ENCODE measurements around the gene SDSL. TPM values are rescaled to one million over a fixed set of nuclear protein-coding genes. Genes with fewer than 3 reads are reported as not detected.
A peak's percentile ranks its signal among the peaks of the same experiment; 100 is the strongest.

The SDSL gene
- total and polyA plus RNA-seq, 7 donors, result 0.82 to 33.0 (median 1.9) TPM

DNA sequence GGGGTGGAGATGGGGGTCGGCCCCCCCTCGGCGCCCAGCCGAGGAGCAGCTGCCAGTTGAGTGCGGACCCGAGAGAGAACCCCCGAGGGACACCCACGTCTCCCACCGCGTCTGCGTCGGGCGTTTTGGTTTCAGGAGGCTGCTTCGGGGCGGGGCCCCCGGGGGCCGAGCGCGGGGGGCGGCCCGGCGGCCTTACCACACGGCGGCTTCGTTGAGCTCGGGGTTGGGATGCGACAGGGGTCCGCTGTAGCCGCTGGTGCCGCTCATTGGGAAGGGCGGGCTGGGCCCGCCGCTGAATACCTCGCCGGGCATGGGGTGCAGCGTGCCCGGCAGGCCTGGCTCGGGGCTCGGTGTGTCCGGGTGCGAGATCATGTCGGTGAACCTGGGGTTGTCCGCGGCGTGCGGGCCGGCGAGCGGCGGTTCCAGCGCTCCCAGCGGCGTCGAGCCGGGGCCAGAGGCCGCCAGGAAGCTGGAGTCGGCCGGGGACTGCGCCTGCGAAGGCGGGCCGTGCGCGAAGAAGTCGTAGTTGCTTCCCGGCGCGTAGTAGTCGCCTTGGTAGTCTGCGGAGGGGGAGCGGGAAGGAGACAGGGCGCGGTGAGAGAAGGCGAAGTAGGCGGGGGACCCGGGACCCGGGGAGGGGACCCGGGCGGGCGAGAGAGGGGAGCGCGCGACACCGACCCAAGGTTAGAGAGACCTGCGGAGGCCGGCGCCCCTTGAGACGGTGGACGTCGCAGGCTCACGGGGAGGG is 41.0 kb downstream of the SDSL start:
- DNase-seq, result no peak
- intact Hi-C loops (cut with DNase I), result loop anchor here (2.0 kb wide), 1 partner anchor 450 kb away; no protein-coding TSS in a partner anchor
- Histone ChIP-seq H3K27me3 (peaks cover 54 to 99% (median 60%) of the 10 kb centered on the region in 3 donors), H3K27ac (no peak overlapping the region), H3K4me1 (peaks cover 0 to 55% (median 46%) of the 10 kb centered on the region in 4 donors), H3K4me3 (peak overlapping the region in 3 of 4 donors; percentile 16 to 36 (median 30)), H3K36me3 (no peaks in the 10 kb centered on the region), H3K9me3 (no peaks in the 10 kb centered on the region)
- TF ChIP-seq POLR2A (IDR thresholded peaks at IDR 0.05), result no peak
- 3 to 9% methylated on average over 91 of the region's 91 CpGs for WGBS, 2 donors

DNA sequence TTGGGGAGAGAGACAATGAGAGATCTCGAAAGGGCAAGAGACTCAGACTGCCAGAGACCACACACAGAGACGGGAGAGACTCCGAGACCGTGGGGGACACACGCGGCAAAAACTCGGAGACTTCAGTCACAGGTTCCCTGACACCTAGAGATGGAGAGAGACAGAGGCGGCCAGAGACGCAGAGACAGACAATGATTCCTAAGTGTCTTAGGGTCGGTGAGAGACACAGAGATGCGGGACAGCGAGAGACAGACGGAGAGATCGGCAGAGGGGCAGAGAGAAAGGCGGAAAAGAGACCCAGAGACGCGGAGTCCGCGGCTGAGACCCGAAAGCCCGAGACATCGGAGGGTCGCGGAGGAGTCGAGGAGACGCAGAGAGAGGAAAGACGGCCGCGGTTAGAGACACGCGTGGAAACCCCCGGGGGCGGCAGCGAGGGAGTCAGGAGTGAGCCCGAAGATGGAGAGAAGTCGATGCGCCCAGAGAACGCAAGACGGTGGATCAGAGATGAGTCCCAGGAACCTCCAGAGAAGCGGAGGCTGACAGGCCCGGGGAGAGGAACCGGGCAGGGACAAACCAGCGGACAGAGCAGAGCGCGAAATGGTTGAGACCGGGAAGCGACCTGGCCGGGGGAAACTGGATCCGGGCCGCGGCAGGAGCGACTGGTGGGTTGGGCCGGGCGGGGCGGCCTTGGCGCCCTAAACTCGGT is 41.7 kb downstream of the SDSL start:
- H3K36me3 ChIP-seq, result no peaks in the 10 kb centered on the region
- no peak for DNase-seq
- intact Hi-C loops (cut with DNase I), result loop anchor here (2.0 kb wide), 1 partner anchor 449 kb away; no protein-coding TSS in a partner anchor
- no peak for TF ChIP-seq EP300 (IDR thresholded peaks at IDR 0.05)
- TF ChIP-seq, protein P1, sequence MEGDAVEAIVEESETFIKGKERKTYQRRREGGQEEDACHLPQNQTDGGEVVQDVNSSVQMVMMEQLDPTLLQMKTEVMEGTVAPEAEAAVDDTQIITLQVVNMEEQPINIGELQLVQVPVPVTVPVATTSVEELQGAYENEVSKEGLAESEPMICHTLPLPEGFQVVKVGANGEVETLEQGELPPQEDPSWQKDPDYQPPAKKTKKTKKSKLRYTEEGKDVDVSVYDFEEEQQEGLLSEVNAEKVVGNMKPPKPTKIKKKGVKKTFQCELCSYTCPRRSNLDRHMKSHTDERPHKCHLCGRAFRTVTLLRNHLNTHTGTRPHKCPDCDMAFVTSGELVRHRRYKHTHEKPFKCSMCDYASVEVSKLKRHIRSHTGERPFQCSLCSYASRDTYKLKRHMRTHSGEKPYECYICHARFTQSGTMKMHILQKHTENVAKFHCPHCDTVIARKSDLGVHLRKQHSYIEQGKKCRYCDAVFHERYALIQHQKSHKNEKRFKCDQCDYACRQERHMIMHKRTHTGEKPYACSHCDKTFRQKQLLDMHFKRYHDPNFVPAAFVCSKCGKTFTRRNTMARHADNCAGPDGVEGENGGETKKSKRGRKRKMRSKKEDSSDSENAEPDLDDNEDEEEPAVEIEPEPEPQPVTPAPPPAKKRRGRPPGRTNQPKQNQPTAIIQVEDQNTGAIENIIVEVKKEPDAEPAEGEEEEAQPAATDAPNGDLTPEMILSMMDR (IDR thresholded peaks at IDR 0.05), result no peak
- TF ChIP-seq POLR2A (IDR thresholded peaks at IDR 0.05), result no peak
- TF ChIP-seq POLR2AphosphoS5 (IDR thresholded peaks at IDR 0.05), result no peak
- peak overlapping the region in 3 of 4 donors; percentile 7 to 28 (median 16) for H3K4me3 ChIP-seq
- peaks cover 0 to 57% (median 46%) of the 10 kb centered on the region in 4 donors for H3K4me1 ChIP-seq
- H3K27ac ChIP-seq, result no peak overlapping the region
- 3 to 11% methylated on average over 57 of the region's 57 CpGs for WGBS, 2 donors
- no peaks in the 10 kb centered on the region for H3K9me3 ChIP-seq
- H3K27me3 ChIP-seq, result peaks cover 57 to 99% (median 68%) of the 10 kb centered on the region in 3 donors

DNA sequence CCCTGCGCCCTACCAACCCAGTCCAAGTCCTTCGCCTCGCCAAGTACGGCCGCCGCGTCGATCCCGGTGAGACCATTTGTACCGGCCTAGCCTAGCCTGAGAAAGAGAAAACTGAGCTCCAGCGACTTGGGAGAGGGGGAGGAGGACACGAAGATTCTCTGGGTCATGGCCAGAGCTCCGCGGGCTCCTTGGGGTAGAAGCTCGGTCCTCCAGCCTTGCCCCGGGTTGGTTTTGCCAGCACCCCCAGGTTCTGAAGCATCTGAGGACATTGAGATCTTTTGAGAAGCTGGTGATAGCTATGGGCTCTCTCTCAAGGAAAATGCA is 42.2 kb downstream of the SDSL start:
- no peaks in the 10 kb centered on the region for H3K36me3 ChIP-seq
- TF ChIP-seq POLR2A (IDR thresholded peaks at IDR 0.05) (no peak), POLR2AphosphoS5 (IDR thresholded peaks at IDR 0.05) (no peak), EP300 (IDR thresholded peaks at IDR 0.05) (no peak)
- TF ChIP-seq, protein P1 (IDR thresholded peaks at IDR 0.05), result no peak
- 3 to 9% methylated on average over 16 of the region's 16 CpGs for WGBS, 2 donors
- intact Hi-C loops (cut with DNase I), result no loop called here
- DNase-seq, result no peak
- no peak overlapping the region for H3K27ac ChIP-seq
- peak overlapping the region in 2 of 4 donors; percentile 7 to 28 for H3K4me3 ChIP-seq
- no peaks in the 10 kb centered on the region for H3K9me3 ChIP-seq
- peaks cover 0 to 57% (median 46%) of the 10 kb centered on the region in 4 donors for H3K4me1 ChIP-seq
- H3K27me3 ChIP-seq, result peaks cover 57 to 99% (median 73%) of the 10 kb centered on the region in 3 donors

DNA sequence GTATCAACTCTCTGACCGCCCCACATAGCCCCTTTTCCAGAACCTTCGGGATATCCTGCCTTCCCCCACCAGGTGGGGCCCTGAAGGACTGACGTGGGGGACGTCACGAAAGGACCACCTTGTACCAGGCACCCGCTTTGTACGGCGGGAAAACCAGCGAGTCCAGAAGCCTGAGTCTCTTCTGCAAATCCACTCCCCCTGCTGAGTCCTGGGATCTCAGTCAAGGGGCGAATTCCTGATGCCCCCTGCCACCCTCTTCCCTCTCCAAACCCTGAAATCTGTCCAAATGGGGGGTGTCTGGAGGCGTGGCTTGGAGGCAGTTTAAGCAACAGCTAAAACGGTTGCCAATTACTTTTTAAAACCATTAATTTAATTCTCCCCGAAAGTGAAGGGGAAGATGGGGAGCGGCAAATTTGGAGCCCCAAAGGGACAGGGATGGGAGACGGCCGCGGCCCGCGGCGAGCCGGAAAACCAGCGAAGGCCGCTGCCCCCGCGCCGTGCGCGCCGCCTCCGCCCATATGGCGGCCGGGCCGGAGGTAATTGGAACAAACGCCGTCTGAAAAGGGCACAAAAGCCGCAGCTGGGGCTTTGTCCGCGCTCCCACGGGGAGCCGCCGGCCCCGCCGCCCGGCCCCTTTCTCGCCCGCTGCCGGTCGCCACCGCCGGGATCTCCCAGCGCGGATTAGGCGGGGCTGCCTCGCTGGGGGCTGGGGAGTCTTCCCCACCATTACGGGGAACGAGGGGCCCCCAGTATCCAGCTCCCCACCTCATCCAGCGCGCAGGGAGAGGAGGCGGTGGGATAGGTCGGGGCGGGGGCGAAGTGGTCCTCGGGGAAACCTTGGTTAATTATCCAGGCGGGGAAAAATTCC is 42.9 kb downstream of the SDSL start:
- no peak overlapping the region for H3K4me3 ChIP-seq
- intact Hi-C loops (cut with DNase I), result no loop called here
- peaks cover 0 to 57% (median 46%) of the 10 kb centered on the region in 4 donors for H3K4me1 ChIP-seq

DNA sequence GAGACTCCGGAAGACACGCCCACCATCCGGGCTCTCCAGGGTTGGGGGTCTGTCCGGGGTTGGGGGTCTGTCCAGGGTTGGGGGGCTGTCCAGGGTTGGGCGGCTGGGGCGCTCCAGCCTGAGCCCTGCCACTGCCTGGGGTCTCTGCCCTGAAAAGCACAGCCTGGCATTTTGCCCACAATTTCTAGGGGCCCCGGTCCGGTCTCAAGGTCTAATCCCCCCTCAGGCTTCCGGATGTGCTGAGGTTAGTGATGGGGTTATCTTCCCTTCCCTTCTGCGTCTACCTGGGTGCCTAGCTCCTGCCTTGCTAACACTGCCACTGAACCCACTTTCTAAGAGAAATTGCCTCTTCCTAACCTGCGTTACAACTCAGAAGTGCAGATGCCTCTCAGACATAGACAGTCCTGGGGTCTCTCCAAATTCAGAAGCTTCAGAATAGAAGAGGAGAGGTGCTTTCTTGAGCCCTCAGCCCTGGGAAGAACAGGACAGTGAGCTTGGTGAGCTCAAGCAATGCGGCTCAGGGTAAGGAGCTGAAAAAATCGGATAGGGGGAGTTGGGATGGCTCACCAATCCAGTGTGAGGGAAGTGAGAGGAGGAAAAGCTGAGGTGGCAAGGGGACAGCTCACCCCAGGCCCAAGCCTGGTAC is 43.8 kb downstream of the SDSL start:
- H3K4me3 ChIP-seq, result no peak overlapping the region
- intact Hi-C loops (cut with DNase I), result no loop called here
- WGBS, 2 donors, result 3 to 8% methylated on average over 13 of the region's 13 CpGs
- no peak overlapping the region for H3K27ac ChIP-seq
- no peaks in the 10 kb centered on the region for H3K9me3 ChIP-seq
- no peak for DNase-seq
- H3K36me3 ChIP-seq, result no peaks in the 10 kb centered on the region
- peaks cover 0 to 57% (median 46%) of the 10 kb centered on the region in 4 donors for H3K4me1 ChIP-seq
- TF ChIP-seq, protein P1 (IDR thresholded peaks at IDR 0.05), result no peak
- TF ChIP-seq POLR2A (IDR thresholded peaks at IDR 0.05) (no peak), EP300 (IDR thresholded peaks at IDR 0.05) (no peak), POLR2AphosphoS5 (IDR thresholded peaks at IDR 0.05) (no peak)
- H3K27me3 ChIP-seq, result peaks cover 61 to 100% (median 86%) of the 10 kb centered on the region in 3 donors

More for the DNA sequence above, 42.9 kb downstream of the SDSL start:
- Histone ChIP-seq H3K27ac (no peak overlapping the region), H3K27me3 (peaks cover 57 to 100% (median 77%) of the 10 kb centered on the region in 3 donors), H3K36me3 (no peaks in the 10 kb centered on the region), H3K9me3 (no peaks in the 10 kb centered on the region)
- TF ChIP-seq EP300 (IDR thresholded peaks at IDR 0.05), result no peak
- no peak for DNase-seq
- WGBS, 2 donors, result 3 to 4% methylated on average over 64 of the region's 64 CpGs

Measured in sigmoid colon (tissue), 7 donors.